Esophagus muscularis mucosa (tissue), 4 donors: ENCODE measurements around the gene LRP1.

Experiments used
- CTCF ChIP-seq, 3 experiments: fragments of 200-600 bp in 2 of 3; fragments of 450-650 bp in 1 of 3; sonication (generic) in 2 of 3; IDR thresholded peaks; one replicate each; pipeline ENCODE4 v1.5.1; 2017 to 2019; ENCODE audit warnings: antibody characterized with exemption in 3 of 3, mild to moderate bottlenecking in 2 of 3, moderate library complexity in 1 of 3
- EP300 ChIP-seq: sonication (generic); formaldehyde crosslinking; IDR thresholded peaks from one replicate; pipeline ENCODE4 v1.6.1; 2017; ENCODE audit warnings: antibody characterized with exemption
- POLR2A ChIP-seq: fragments of 450-650 bp; IDR thresholded peaks from one replicate; pipeline ENCODE4 v1.6.1; 2017; ENCODE audit warnings: antibody characterized with exemption, moderate library complexity, mild to moderate bottlenecking, low read depth
- POLR2AphosphoS5 ChIP-seq, 2 donors: sonication (generic); formaldehyde crosslinking; IDR thresholded peaks; one replicate each; pipeline ENCODE4 v1.6.1; 2017; ENCODE audit warnings: antibody characterized with exemption in 2 of 2

- TF ChIP-seq POLR2A (no peak), CTCF (IDR thresholded peaks at IDR 0.05) (peak in 2 of 3 experiments; percentile 23 to 37), POLR2AphosphoS5 (IDR thresholded peaks at IDR 0.05) (no peak), EP300 (no peak)
Observed at GRCh38 chr12:57229046-57229633, 100.9 kb downstream of the LRP1 start.
